Epithelial cell of proximal tubule (primary cell): ENCODE data around the gene DNM2. TPM values are rescaled to one million over a fixed set of nuclear protein-coding genes. Genes with fewer than 3 reads are reported as not detected.

ENCODE experiments used
- DNase-seq: peaks from one replicate; pipeline ENCODE4 v3.0.0-alpha.2; 2011; ENCODE audit warnings: low read depth
- H3K4me3 ChIP-seq: 2 replicates; pipeline ENCODE4 v1.5.1; 2011; ENCODE audit warnings: low read depth, mild to moderate bottlenecking, low read length
- total RNA-seq: library from RNA; depleted of rRNA; stranded (reverse); fragments of >200 nt; gene quantifications from 2 replicates; pipeline ENCODE4 v1.2.3, GENCODE V29; 2015
- TF ChIP-seq, protein P1 (sequence below): conservative IDR thresholded peaks from 2 replicates; pipeline ENCODE4 v1.5.1; 2012; ENCODE audit warnings: low read depth, mild to moderate bottlenecking, low read length

Gene DNM2
- total RNA-seq, 1 donor from 2014 or later, result 94.5 TPM

DNA sequence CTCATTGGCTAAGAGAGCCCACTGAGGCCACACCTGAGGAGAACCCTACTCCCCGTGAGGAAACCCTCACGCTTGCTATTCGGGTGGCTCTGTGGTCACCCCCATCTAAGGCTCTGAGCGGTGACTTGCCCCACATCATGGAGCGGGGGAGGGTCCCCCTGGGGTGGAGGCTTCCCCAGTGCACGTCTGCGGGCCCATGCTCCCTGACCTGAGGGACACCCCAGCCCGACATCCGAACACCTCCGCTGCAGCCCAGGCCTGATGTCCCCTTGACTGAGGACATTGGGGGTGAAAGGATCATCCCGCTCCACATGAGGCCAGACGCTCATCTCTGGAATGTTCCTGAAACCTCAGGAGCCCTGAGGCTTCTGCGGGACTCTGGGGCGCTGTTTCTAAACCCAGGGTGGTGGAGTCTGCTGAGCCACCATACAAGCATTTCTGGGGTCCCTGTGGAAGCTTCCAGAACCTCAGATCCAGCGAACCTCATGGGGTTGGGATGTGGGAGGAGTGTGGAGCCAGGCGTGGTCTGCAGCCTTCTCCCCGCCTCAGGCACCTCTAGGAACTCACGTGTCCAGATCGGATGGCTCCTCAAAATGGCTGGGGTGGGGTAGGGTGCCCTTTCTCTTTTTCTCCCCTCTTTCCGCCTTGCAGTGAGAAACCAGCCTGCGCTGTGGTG lies 98.2 kb downstream of the DNM2 start:
- TF ChIP-seq, protein P1, sequence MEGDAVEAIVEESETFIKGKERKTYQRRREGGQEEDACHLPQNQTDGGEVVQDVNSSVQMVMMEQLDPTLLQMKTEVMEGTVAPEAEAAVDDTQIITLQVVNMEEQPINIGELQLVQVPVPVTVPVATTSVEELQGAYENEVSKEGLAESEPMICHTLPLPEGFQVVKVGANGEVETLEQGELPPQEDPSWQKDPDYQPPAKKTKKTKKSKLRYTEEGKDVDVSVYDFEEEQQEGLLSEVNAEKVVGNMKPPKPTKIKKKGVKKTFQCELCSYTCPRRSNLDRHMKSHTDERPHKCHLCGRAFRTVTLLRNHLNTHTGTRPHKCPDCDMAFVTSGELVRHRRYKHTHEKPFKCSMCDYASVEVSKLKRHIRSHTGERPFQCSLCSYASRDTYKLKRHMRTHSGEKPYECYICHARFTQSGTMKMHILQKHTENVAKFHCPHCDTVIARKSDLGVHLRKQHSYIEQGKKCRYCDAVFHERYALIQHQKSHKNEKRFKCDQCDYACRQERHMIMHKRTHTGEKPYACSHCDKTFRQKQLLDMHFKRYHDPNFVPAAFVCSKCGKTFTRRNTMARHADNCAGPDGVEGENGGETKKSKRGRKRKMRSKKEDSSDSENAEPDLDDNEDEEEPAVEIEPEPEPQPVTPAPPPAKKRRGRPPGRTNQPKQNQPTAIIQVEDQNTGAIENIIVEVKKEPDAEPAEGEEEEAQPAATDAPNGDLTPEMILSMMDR, result no peak
- H3K4me3 ChIP-seq, result no peak overlapping the region
- DNase-seq, result no peak

DNA sequence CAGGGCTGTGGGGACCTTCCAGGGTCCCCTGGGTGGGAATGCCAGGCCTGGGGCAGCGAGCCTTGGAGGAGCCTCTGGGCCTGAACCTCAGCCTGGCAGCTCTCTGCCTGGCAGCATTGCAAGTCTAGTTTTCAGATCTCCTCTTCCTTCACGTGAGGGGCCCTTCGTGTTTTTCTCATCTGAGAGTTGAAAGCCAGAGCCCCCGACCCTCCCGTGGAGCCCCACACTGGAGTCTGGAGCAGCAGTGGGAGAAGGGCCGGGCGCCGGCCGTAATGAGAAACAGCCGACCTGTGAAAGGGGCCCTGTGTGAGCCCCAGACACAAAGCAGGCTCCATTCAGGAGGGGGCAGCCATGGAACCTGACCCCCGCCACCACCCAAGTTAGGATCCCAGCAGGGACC lies 98.8 kb downstream of the DNM2 start:
- H3K4me3 ChIP-seq, result no peak overlapping the region
- TF ChIP-seq, protein P1, result no peak
- DNase-seq, result no peak

DNA sequence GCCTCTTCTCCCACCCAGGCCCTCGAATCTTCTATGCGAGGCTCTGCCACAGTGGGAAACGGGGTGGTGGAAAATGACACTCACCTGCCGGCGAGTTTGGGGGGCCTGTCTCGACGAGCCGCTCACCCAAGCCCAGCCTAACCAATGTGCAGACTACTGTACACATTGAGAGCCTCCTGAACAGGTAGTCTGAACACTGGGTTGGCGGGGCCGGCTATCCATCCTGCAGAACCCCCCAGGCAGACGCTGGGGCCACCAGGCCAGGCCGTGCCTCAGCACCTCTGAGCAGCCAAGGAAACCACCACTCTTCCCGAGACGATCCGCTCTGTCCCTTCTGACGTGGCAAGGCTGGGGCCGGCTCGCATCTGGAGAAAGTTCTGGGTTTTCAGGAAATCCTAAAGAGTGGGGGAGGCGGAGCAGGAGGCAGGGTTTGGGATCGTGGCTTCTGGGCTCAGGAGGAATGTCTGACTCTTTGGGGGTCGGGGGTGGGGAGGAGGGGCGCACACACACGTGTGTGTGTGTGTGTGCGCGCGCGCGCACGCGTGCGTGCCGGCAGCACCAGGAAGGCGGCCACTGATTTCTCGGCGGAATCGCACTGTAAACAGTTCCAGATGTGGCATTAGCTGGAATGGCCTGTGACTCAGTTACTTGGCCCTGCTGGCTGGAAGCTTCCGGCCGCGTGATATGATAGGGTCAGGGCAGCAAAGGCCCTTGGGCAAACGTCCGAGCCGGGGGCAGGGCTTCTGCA lies 99.6 kb downstream of the DNM2 start:
- TF ChIP-seq, protein P1, result no peak
- no peak overlapping the region for H3K4me3 ChIP-seq
- DNase-seq, result no peak

DNA sequence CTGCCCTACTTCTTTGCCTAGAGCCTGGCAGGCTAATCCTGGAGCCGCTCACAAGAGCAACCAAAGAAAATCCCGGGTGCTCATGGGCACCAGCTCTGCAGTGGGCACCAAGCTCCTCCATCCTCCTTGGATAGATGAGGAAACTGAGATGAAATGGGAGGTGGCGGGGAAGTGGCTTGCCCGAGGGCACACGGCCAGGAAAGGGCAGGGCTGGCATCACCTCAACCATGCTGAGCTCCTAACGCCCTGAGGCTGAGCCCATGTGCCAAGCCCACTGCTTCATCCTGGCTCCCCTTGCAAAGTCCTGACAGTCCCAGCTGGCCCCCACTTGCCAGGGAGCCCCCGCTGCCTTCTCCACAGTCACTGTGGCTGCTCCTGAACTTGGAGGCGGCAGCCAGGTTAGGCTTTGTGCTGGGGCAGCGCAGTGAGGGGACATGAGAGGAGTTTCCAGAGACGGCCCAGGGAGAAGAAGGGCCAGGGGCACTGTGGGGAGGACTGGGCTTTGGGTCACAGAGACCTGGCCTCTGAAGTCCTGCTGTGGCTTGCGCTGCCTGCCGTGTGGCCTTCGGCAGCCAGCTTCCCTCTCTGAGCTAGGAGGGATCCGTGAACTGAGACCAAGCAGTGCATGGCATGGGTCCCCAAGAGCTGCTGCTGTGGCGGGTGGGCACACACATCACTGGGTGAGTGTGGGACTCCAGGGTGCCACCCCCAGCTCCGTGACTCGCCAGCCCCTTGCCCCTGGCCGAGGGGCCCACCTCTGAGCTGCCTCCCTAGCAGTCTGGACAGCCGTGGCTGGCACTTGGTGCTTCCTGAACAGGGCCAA lies 100.6 kb downstream of the DNM2 start:
- TF ChIP-seq, protein P1, result no peak
- no peak overlapping the region for H3K4me3 ChIP-seq
- no peak for DNase-seq

DNA sequence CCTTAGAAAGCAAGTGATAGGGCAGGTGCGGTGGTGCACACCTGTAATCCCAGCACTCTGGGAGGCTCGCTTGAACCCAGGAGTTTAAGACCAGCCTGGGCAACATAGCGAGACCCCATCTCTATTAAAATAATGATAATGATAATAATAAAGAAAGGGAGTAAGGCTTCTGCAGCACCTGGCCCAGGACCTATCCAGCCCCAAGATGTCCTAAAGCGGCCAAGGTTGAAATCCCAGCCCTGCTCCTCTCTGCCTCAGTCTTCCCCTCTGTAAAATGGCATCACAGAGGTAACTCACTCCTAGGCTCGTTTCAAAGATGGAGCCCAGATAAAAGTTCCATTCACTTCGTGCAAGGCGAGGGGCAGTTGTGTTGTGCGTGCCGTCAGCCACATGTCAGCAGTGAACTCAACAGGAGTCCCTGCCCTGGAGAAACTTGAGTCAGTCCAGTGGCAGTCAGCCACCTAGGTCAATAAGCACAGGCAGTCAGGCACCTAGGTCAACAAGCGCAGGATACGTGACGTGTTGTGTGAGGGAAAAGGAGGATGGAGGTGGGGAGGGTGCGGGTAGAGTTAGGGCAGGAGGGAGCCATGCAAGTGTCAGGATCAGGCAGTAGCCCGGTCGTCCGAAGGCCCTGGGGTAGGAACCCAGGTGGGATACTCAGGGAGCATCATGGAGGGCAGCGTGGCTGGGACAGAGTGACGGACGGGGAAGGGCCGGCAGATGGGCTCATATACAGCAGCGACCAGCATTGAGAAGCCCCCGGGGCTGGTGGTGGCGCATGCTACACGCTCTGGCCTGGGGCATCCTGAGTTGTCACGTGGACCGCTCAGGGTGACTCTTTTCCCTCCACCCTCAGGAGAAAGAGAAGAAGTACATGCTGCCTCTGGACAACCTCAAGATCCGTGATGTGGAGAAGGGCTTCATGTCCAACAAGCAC lies 101.5 kb downstream of the DNM2 start:
- TF ChIP-seq, protein P1, result no peak
- no peak for DNase-seq

DNA sequence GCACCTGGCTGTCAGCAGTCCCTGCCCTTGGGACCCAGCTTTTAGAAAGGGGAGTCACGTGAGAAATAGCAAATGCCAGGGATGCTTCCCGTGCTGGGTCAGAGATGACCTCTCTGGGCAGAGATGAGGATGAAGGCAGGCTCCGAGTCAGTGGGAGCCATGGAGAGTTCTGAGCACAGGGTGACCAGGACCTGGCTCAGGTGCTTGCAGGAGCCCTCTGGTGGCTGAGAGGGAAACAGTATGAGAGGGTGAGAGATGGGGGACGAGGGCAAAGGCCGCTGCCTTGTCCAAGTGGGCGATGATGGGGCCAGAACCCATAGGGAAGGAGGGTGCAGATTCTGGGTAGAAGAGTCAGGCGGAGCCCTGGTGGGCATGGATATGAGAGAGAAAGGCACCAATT lies 102.3 kb downstream of the DNM2 start:
- TF ChIP-seq, protein P1, result peak; percentile 47
- no peak overlapping the region for H3K4me3 ChIP-seq
- no peak for DNase-seq

More for the DNA sequence above, 101.5 kb downstream of the DNM2 start:
- no peak overlapping the region for H3K4me3 ChIP-seq
